HG02588 (cell line): ENCODE measurements around the gene PRDM4.
"Not testable (repeated sequence)": the region's sequence is repeated elsewhere in the genome, so short reads cannot be mapped to it uniquely, and the experiment has no call there.

Experiments
- ATAC-seq: cut with Tn5 transposase; IDR thresholded peaks from one replicate; pipeline ENCODE4 v1.9.1; 2021; ENCODE audit warnings: mild to moderate bottlenecking, moderate library complexity; ENCODE audit not compliant: unreplicated experiment

Gene PRDM4

DNA sequence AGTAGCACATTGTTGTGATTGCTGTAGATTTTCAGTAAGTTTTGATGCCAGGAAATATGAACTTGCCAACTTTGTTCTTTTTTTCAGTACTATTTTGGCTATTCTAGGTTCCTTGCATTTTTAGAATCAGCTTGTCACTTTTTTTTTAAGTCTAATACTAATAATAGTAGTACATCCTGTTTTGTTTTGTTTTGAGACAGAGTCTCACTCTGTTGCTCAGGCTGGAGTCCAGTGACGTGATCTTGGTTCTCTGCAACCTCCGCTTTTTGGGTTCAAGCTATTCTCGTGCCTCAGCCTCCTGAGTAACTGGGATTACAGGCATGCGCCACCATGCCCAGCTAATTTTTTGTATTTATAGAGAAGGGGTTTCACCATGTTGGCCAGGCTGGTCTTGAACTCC is 58.8 kb downstream of the PRDM4 start:
- ATAC-seq = peak; percentile 45

DNA sequence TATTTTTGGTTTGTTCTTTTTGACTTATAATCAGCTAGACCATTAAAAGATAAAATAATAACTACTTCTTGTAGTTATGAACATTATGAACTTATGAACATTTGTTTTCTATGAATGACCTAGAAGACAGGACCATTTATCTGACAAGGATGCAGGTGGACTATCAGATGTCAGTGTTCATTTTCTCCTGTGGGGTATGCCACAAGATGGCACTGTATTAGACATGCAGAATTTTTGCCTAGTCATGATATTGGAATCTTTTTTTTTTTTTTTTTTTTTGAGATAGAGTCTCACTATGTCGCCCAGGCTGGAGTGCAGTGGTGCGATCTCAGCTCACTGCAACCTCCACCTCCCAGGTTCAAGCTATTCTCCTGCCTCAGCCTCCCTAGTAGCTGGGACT is 65.2 kb downstream of the PRDM4 start:
- not testable (repeated sequence) for ATAC-seq

DNA sequence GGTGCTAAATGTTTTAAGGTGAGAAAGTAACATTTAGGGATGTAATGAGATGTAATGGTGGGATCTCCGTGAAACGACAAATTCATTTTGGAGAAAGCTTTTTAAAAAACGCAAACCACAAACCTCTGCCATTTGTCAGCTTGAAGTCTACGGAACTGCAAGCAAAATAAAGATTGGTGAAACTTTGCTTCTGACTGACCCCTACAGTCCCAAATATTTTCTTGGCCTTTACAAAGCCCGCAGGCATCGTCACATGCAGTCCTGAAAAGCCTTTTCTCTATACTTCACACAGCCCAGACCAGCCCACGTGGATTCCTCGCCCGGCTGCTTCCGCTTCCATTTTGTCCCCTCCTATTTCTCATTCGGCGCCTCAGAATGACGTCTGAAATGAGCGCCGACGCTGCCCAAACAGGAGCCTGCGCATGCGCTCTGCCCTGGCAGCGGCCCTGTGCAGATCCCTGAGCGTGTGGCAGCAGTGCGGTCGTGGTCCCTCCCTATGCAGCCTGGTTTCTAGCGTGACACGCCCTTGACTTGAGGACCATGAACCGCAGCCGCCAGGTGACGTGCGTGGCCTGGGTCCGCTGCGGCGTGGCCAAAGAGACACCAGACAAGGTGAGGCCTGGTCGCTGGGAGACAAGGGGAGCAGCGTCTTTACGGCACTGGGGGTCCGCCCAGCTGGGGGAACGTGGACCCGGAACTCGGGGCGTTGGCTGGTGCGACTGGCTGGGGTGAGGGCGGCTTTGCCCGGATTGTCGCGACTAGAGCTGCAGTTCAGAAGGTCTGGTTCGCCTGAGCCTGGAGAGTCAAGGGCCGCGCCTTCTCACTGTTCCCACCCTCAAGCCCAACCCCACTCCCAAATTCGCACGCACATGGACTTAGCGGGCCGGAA is 75.3 kb downstream of the PRDM4 start, which contains the start of gene PWP1:
PWP1 (plus strand) TSS at position 440 of the 889 bp plus-strand sequence; CDS start at position 541, 101 bp downstream.
- ATAC-seq = peak; percentile 87

DNA sequence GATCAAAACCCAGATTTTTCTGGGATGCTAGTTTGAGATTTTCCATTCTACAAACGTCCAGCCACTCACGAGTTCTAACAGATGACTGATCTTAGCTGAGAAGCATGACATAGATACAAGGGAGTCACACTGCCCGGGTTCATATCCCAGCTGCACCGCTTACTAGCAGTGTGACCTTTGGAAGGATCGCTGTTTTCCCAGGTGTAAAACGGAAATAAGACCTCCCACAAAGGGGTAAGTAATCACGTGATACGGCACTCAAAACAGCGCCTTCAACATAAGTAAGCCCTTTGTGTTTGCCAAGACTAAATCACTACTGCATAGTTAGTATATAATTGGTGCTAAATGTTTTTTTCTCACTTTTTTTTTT is 76.0 kb downstream of the PRDM4 start:
- ATAC-seq = no peak

DNA sequence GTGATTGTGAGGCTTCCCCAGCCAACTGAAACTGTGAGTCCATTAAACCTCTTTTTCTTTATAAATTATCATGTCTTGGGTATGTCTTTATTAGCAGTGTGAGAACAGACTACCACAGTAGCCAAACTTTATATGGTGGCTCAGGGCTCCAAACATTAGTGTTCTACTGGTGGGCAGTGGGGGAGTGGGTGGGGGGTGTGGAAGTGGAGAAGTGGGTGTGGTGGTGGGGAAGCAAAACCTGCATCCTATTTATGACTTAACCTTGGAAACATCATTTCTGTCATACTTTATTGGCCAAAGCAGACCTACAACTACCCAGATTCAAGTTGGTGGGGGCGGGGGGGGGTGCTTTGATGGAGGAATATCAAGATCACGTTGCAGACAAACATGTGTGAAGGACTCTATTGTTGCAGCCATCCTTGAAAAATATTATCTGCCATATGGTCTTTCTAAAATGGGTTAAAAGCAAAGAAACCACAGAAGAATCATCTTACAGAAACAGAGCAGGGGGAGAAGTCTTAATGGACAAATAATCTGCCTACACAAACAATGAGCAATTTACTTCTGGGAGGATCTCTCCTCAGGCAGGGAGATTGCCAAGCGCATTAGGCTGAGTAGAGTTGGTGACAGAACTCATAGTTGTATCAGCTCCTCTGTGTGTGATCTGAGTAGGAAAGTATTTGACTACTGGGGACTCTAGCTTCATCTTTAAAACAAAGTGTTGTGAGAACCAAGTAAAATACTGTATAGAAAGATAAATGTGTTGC is 76.7 kb downstream of the PRDM4 start:
- no peak for ATAC-seq
